HG02884 (cell line): ENCODE results near the gene RPL13A.

ENCODE experiments used
- ATAC-seq: cut with Tn5 transposase; IDR thresholded peaks from one replicate; pipeline ENCODE4 v1.9.1; 2021; ENCODE audit warnings: mild to moderate bottlenecking, moderate library complexity; ENCODE audit not compliant: unreplicated experiment

Gene RPL13A

GRCh38 chr19:49479975-49480628 is 7.3 kb upstream of the RPL13A start:
- ATAC-seq: no peak

- no peak for ATAC-seq
Measured at GRCh38 chr19:49481020-49481683, 6.3 kb upstream of the RPL13A start.

GRCh38 chr19:49486232-49486631 is 1.2 kb upstream of the RPL13A start:
- no peak for ATAC-seq

GRCh38 chr19:49486710-49487276 is 615 bp upstream of the RPL13A start:
- ATAC-seq: no peak

GRCh38 chr19:49488046-49488862 is 846 bp downstream of the RPL13A start:
- ATAC-seq: no peak

GRCh38 chr19:49488863-49489537 is 1.6 kb downstream of the RPL13A start:
- no peak for ATAC-seq

- ATAC-seq: no peak
Measured at GRCh38 chr19:49489601-49490167, 2.3 kb downstream of the RPL13A start.

- ATAC-seq: no peak
Measured at GRCh38 chr19:49490287-49491029, 3.0 kb downstream of the RPL13A start.

- ATAC-seq: no peak
Measured at GRCh38 chr19:49491030-49491803, 3.8 kb downstream of the RPL13A start.

- ATAC-seq: no peak
Measured at GRCh38 chr19:49491804-49492572, 4.6 kb downstream of the RPL13A start.

GRCh38 chr19:49492573-49493405 is 5.4 kb downstream of the RPL13A start:
- no peak for ATAC-seq

GRCh38 chr19:49496574-49497008 is 9.2 kb downstream of the RPL13A start:
- no peak for ATAC-seq

- no peak for ATAC-seq
Measured at GRCh38 chr19:49497047-49497788, 9.8 kb downstream of the RPL13A start.

GRCh38 chr19:49497789-49498103 is 10.3 kb downstream of the RPL13A start:
- ATAC-seq: no peak

GRCh38 chr19:49498475-49498874 is 11.1 kb downstream of the RPL13A start:
- ATAC-seq: no peak

GRCh38 chr19:49499030-49499670 is 11.7 kb downstream of the RPL13A start:
- ATAC-seq: no peak
